ENCODE measurements around the gene OSMR.

DNA sequence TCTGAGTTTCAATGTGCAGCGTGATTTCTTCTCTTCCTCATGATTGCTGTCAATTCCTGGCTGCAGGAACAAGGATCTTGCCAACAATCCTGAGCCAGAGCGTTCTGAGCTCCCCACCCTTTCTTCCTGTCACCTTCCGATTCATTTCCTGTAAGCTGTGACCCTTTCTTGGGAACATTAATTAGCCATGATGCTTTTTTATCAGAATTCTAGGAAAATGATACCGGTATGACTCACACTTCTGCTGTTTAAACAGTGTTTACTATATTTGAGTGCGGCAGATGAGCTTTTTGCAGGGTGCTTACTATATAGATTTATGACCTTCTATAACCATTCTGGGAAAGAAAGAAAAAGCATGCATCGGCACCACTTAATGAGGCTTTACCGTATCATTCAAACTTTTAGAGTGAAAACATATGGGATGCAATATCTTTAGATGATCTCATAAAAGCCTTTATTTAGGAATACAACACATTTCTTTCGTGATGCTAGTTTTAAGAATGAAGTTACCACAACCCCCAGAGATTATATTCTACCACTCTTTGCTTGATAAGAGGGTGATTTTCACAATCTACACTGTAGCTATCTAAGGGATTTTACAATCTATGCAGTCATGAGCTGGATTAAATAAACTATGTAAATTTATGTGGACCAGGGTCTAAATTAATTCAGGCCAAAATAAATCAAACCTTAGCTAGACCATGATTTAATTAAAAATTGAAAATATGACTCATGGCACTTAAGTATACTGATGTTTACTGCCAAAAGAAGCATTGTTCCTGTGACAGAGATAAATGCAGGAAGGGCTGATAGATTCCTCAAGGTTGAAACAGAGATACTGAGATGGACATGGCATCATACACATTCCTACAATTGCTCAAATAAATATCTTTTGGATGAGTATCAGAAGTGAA, 38.0 kb upstream of the OSMR start:
- TF ChIP-seq, protein P1, sequence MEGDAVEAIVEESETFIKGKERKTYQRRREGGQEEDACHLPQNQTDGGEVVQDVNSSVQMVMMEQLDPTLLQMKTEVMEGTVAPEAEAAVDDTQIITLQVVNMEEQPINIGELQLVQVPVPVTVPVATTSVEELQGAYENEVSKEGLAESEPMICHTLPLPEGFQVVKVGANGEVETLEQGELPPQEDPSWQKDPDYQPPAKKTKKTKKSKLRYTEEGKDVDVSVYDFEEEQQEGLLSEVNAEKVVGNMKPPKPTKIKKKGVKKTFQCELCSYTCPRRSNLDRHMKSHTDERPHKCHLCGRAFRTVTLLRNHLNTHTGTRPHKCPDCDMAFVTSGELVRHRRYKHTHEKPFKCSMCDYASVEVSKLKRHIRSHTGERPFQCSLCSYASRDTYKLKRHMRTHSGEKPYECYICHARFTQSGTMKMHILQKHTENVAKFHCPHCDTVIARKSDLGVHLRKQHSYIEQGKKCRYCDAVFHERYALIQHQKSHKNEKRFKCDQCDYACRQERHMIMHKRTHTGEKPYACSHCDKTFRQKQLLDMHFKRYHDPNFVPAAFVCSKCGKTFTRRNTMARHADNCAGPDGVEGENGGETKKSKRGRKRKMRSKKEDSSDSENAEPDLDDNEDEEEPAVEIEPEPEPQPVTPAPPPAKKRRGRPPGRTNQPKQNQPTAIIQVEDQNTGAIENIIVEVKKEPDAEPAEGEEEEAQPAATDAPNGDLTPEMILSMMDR (conservative IDR thresholded peaks at IDR 0.05; ENCODE audit: low read depth in 2 of 2) = no peak
- TF ChIP-seq POLR2AphosphoS5 (IDR thresholded peaks at IDR 0.05; ENCODE audit: low read depth) (no peak), ETS1 (IDR thresholded peaks at IDR 0.05) (no peak), REST (IDR thresholded peaks at IDR 0.05; ENCODE audit: unreplicated experiment) (no peak), EZH2 (IDR thresholded peaks at IDR 0.05; ENCODE audit: low read depth, unreplicated experiment) (no peak), EZH2phosphoT487 (IDR thresholded peaks at IDR 0.05; ENCODE audit: unreplicated experiment) (no peak), ZNF462 (CRISPR knock-in tag; IDR thresholded peaks at IDR 0.05) (no peak), STAT1 (IDR thresholded peaks at IDR 0.05; ENCODE audit: unreplicated experiment) (no peak), CREB1 (CRISPR knock-in tag; IDR thresholded peaks at IDR 0.05; ENCODE audit: low read depth) (no peak), ZNF114 (CRISPR knock-in tag; IDR thresholded peaks at IDR 0.05) (no peak), JUNB (IDR thresholded peaks at IDR 0.05; ENCODE audit: unreplicated experiment) (no peak), ZNF331 (CRISPR knock-in tag; IDR thresholded peaks at IDR 0.05; ENCODE audit: low read depth) (no peak), NANOG (IDR thresholded peaks at IDR 0.05; ENCODE audit: borderline replicate concordance) (no peak)

Measured in GM23338 (cell line).